IMR-90 (cell line): ENCODE data around the gene TMEM135. TPM values are rescaled to one million over a fixed set of nuclear protein-coding genes. Genes with fewer than 3 reads are reported as not detected.
A peak's percentile ranks its signal among the peaks of the same experiment; 100 is the strongest.

Experiments
- ATAC-seq: fragments of 200-7000 bp; cut with Tn5 transposase; 2 replicates; pipeline ENCODE4 v1.9.1; 2020; ENCODE audit warnings: low read depth, mild to moderate bottlenecking, moderate library complexity
- BruUV-seq: library from RNA; stranded (reverse); fragments of 400-500 nt; replicated peaks from 2 replicates; lab custom pipeline; 2021; lab: Mats Ljungman, UMichigan
- CTCF ChIA-PET: fragments of 300-600 bp; formaldehyde crosslinking; extraction: SDS; loops from one replicate; lab custom pipeline; 2021; ENCODE audit warnings: antibody characterized with exemption; lab: Yijun Ruan, JAX
- POLR2A ChIA-PET: fragments of 300-600 bp; sonication (Branson Sonifier 250); formaldehyde crosslinking; loops from one replicate; lab custom pipeline; 2022; ENCODE audit warnings: antibody characterized with exemption; ENCODE audit not compliant: unreplicated experiment; lab: Charles Lee
- DNase-seq: peaks from one replicate; pipeline ENCODE4 v3.0.0; 2013
- H2AFZ ChIP-seq: replicated peaks from 2 replicates; pipeline ENCODE3; 2013; ENCODE audit warnings: low read length, mild to moderate bottlenecking; ENCODE audit not compliant: poor library complexity
- H2AK5ac ChIP-seq: 2 replicates; pipeline ENCODE4 v1.6.1; 2013; ENCODE audit warnings: low read depth, low read length, inconsistent platforms
- H2AK9ac ChIP-seq: replicated peaks from 2 replicates; pipeline ENCODE3; 2013; ENCODE audit warnings: mild to moderate bottlenecking, low read depth, low read length, moderate library complexity; ENCODE audit not compliant: poor library complexity
- H2BK120ac ChIP-seq: 2 replicates; pipeline ENCODE4 v1.6.1; 2013; ENCODE audit warnings: low read depth, low read length, inconsistent platforms
- H2BK15ac ChIP-seq: 3 replicates; pipeline ENCODE4 v1.6.1; 2013; ENCODE audit warnings: low read depth, low read length, inconsistent platforms
- H2BK20ac ChIP-seq: 2 replicates; pipeline ENCODE4 v1.6.1; 2013; ENCODE audit warnings: low read depth, mild to moderate bottlenecking, inconsistent platforms, low read length, moderate library complexity
- H2BK5ac ChIP-seq: 2 replicates; pipeline ENCODE4 v1.6.1; 2013; ENCODE audit warnings: mild to moderate bottlenecking, low read depth, low read length, inconsistent platforms; ENCODE audit not compliant: poor library complexity, severe bottlenecking
- H3K14ac ChIP-seq: replicated peaks from 2 replicates; pipeline ENCODE4 v1.6.1; 2013; ENCODE audit warnings: low read depth, low read length, inconsistent platforms
- H3K18ac ChIP-seq: 2 replicates; pipeline ENCODE4 v1.6.1; 2013; ENCODE audit warnings: low read depth, low read length, control low read depth
- H3K23ac ChIP-seq: 2 replicates; pipeline ENCODE4 v1.6.1; 2013; ENCODE audit warnings: low read depth, low read length, inconsistent platforms
- H3K27ac ChIP-seq: 2 replicates; pipeline ENCODE4 v1.5.1; 2013; ENCODE audit warnings: mild to moderate bottlenecking, control low read depth, low read length; ENCODE audit not compliant: insufficient read depth
- H3K27me3 ChIP-seq: 2 replicates; pipeline ENCODE4 v1.6.1; 2013; ENCODE audit warnings: low read length; ENCODE audit not compliant: control insufficient read depth, insufficient read depth
- H3K36me3 ChIP-seq: 2 replicates; pipeline ENCODE4 v1.6.1; 2013; ENCODE audit warnings: low read length, mixed read lengths; ENCODE audit not compliant: control insufficient read depth, insufficient read depth
- H3K4ac ChIP-seq: 2 replicates; pipeline ENCODE4 v1.6.1; 2013; ENCODE audit warnings: low read depth, low read length, inconsistent platforms
- H3K4me1 ChIP-seq: 2 replicates; pipeline ENCODE4 v1.6.1; 2013; ENCODE audit warnings: low read length, mixed read lengths; ENCODE audit not compliant: control insufficient read depth, insufficient read depth
- H3K4me2 ChIP-seq: 2 replicates; pipeline ENCODE4 v1.6.1; 2013; ENCODE audit warnings: low read depth, mild to moderate bottlenecking, control low read depth, low read length, moderate library complexity
- H3K4me3 ChIP-seq: 2 replicates; pipeline ENCODE4 v1.5.1; 2013; ENCODE audit warnings: low read depth, mild to moderate bottlenecking, control low read depth, low read length, moderate library complexity; ENCODE audit not compliant: insufficient read depth
- H3K56ac ChIP-seq: 2 replicates; pipeline ENCODE4 v1.6.1; 2013; ENCODE audit warnings: low read length, inconsistent platforms; ENCODE audit not compliant: insufficient read depth; ENCODE audit errors: extremely low read depth
- H3K79me1 ChIP-seq, 2 experiments: 2 replicates each; pipeline ENCODE4 v1.6.1; 2013; ENCODE audit warnings: low read length in 2 of 2, inconsistent platforms in 1 of 2, low read depth in 1 of 2
- H3K9ac ChIP-seq: 2 replicates; pipeline ENCODE4 v1.6.1; 2013; ENCODE audit warnings: low read depth, low read length, control low read depth
- H3K9me1 ChIP-seq: 2 replicates; pipeline ENCODE4 v1.6.1; 2013; ENCODE audit warnings: low read length, inconsistent platforms; ENCODE audit not compliant: insufficient read depth
- H3K9me3 ChIP-seq: 2 replicates; pipeline ENCODE4 v1.6.1; 2013; ENCODE audit warnings: low read length; ENCODE audit not compliant: control insufficient read depth, insufficient read depth
- H4K20me1 ChIP-seq: 2 replicates; pipeline ENCODE4 v1.6.1; 2013; ENCODE audit warnings: low read length, inconsistent platforms; ENCODE audit not compliant: insufficient read depth
- H4K5ac ChIP-seq: 2 replicates; pipeline ENCODE4 v1.6.1; 2013; ENCODE audit warnings: mild to moderate bottlenecking, low read depth, low read length, control low read depth
- H4K8ac ChIP-seq, 2 experiments: 2 replicates each; pipeline ENCODE4 v1.6.1; 2013; ENCODE audit warnings: low read depth in 2 of 2, low read length in 2 of 2, control low read depth in 1 of 2, inconsistent platforms in 1 of 2
- H4K91ac ChIP-seq: 2 replicates; pipeline ENCODE4 v1.6.1; 2013; ENCODE audit warnings: low read depth, low read length, inconsistent platforms; ENCODE audit not compliant: insufficient read depth
- CEBPB ChIP-seq: IDR thresholded peaks from 2 replicates; pipeline ENCODE4 v1.6.1; 2012; ENCODE audit warnings: low read depth, low read length, improper control_type of control experiment
- MAFK ChIP-seq: IDR thresholded peaks from 2 replicates; pipeline ENCODE4 v1.6.1; 2012; ENCODE audit warnings: low read depth, low read length, improper control_type of control experiment
- MAZ ChIP-seq: IDR thresholded peaks from 2 replicates; pipeline ENCODE4 v1.6.1; 2012; ENCODE audit warnings: low read depth, mild to moderate bottlenecking, low read length, improper control_type of control experiment, moderate library complexity, borderline replicate concordance
- SMC3 ChIP-seq: fragments of 150-350 bp; IDR thresholded peaks from 2 replicates; pipeline ENCODE4 v1.6.1; 2016; ENCODE audit warnings: low read depth, mild to moderate bottlenecking, antibody characterized with exemption, low read length, moderate library complexity
- WGBS, 2 experiments: methylation state at CpG; one replicate each; pipeline versions ENCODE4 v1.1.5 to v1.1.7; 2013; ENCODE audit warnings: missing lambda C conversion rate in 2 of 2; ENCODE audit not compliant: insufficient read length in 1 of 2; ENCODE audit errors: extremely low coverage in 2 of 2; 5-methylcytosine and 5-hydroxymethylcytosine counted together
- dilution Hi-C: fragments of 300-500 bp; cut with HindIII; formaldehyde crosslinking; loops from one replicate; pipeline ENCODE4 v1.14.3; 2018; ENCODE audit warnings: low sequenced_read_pairs; ENCODE audit not compliant: unreplicated experiment
- in situ Hi-C: fragments of 300-500 bp; cut with MboI; formaldehyde crosslinking; loops from 3 replicates; pipeline ENCODE4 v1.14.3; 2019; ENCODE audit warnings: low sequenced_read_pairs, inconsistent platforms, mixed read lengths
- intact Hi-C: fragments of 100-400 bp; cut with micrococcal nuclease; formaldehyde crosslinking; loops from 2 replicates; pipeline ENCODE4 v1.10.0; 2022
- polyA plus RNA-seq, 3 experiments: library from polyadenylated mRNA; depleted of rRNA; stranded (reverse); fragments of >200 nt; gene quantifications; 2 replicates each; pipeline ENCODE4 v1.2.3, GENCODE V29; 2012; ENCODE audit warnings: low replicate concordance in 1 of 3
- total RNA-seq: library from RNA; depleted of rRNA; stranded (reverse); fragments of >200 nt; gene quantifications from 2 replicates; pipeline ENCODE4 v1.2.3, GENCODE V29; 2012

The TMEM135 gene
- total and polyA plus RNA-seq, 2 of the 4 experiments (the other 2 are of a cell fraction): 3.9 to 5.9 TPM

DNA sequence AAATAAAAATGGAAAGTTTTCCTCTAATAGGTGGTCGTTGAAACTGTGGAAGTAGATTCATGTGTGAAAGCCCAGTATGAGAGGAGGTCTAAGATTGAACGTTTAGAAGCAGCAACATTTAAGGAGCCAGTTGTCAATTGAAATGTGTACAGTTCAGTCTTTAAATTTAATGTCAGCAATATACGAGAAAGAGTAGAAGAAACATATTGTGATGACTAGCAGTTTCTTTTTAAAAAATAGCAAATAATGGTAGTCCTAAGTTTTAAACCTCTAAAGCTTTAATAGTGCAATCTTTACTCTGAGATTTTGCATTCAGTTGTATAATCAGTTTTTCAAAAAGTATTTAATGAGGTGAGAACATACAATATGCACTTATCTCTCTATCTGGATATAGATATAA lies 44.9 kb downstream of the TMEM135 start:
- DNase-seq: no peak
- no peak overlapping the region for H3K23ac ChIP-seq
- H4K20me1 ChIP-seq: no peaks in the 10 kb centered on the region
- H2BK20ac ChIP-seq: no peak overlapping the region
- POLR2A ChIA-PET: no interaction called here
- CTCF ChIA-PET: interaction anchor here (1.7 kb wide), 1 partner anchor 15 kb away, joined by 6 read pairs; no protein-coding TSS in a partner anchor
- H3K27me3 ChIP-seq: no peaks in the 10 kb centered on the region
- no peak overlapping the region for H4K5ac ChIP-seq
- no peak overlapping the region for H3K4me3 ChIP-seq
- WGBS, 2 experiments: 33% methylated on average over 1 of the region's 3 CpGs; no CpG with 5 or more reads in 1 of the 2 experiments
- no peaks in the 10 kb centered on the region for H3K36me3 ChIP-seq
- no peak overlapping the region for H2BK120ac ChIP-seq
- H4K8ac ChIP-seq: no peak overlapping the region
- no peak overlapping the region for H3K56ac ChIP-seq
- no peak overlapping the region for H2AFZ ChIP-seq
- H3K9ac ChIP-seq: no peak overlapping the region
- H4K91ac ChIP-seq: no peak overlapping the region
- H2AK5ac ChIP-seq: no peak overlapping the region
- H2AK9ac ChIP-seq: no peak overlapping the region
- no peak overlapping the region for H2BK5ac ChIP-seq
- no peak overlapping the region for H3K4ac ChIP-seq
- intact Hi-C loops (no loop called here), dilution Hi-C loops (no loop called here), in situ Hi-C loops (no loop called here)
- H2BK15ac ChIP-seq: no peak overlapping the region
- H3K4me2 ChIP-seq: no peak overlapping the region
- H3K14ac ChIP-seq: no peak overlapping the region
- no peaks in the 10 kb centered on the region for H3K9me3 ChIP-seq
- H3K4me1 ChIP-seq: no peaks in the 10 kb centered on the region
- H3K27ac ChIP-seq: no peak overlapping the region
- no peak overlapping the region for H3K18ac ChIP-seq
- H3K79me1 ChIP-seq: 0 out of 4 replicates have a peak, but pooled peaks cover 0 to 2% of the 10 kb centered on the region in 2 experiments
- ATAC-seq: no peak
- no peaks in the 10 kb centered on the region for H3K9me1 ChIP-seq
- TF ChIP-seq MAZ (no peak), SMC3 (no peak), MAFK (0 out of 2 replicates have a peak, but pooled peaks have one; percentile 3), CEBPB (no peak)
- no TSS peak for BruUV-seq
